IPS DF 6.9 (cell line): Measurements from ENCODE around the gene HTR7.
"Not testable (repeated sequence)": the region's sequence is repeated elsewhere in the genome, so short reads cannot be mapped to it uniquely, and the experiment has no call there.

Experiments
- DNase-seq: peaks from one replicate; pipeline ENCODE4 v3.0.0-alpha.2; 2013; ENCODE audit warnings: low read depth, low spot score
- H3K27ac ChIP-seq: one replicate; pipeline ENCODE4 v1.5.1; 2013; ENCODE audit warnings: low read length, control low read depth
- H3K27me3 ChIP-seq: 2 replicates; pipeline ENCODE4 v1.6.1; 2013; ENCODE audit warnings: mild to moderate bottlenecking, low read length; ENCODE audit not compliant: control insufficient read depth, insufficient read depth
- H3K36me3 ChIP-seq: 2 replicates; pipeline ENCODE4 v1.6.1; 2013; ENCODE audit warnings: low read length; ENCODE audit not compliant: control insufficient read depth, insufficient read depth
- H3K4me1 ChIP-seq: 2 replicates; pipeline ENCODE4 v1.6.1; 2013; ENCODE audit warnings: low read length; ENCODE audit not compliant: control insufficient read depth, insufficient read depth
- H3K4me3 ChIP-seq: 2 replicates; pipeline ENCODE4 v1.5.1; 2013; ENCODE audit warnings: mild to moderate bottlenecking, low read length
- H3K9me3 ChIP-seq: 2 replicates; pipeline ENCODE4 v1.6.1; 2013; ENCODE audit warnings: low read length, inconsistent platforms; ENCODE audit not compliant: control insufficient read depth, insufficient read depth
- WGBS: extraction: QIAGEN DNeasy Blood & Tissue Kit; methylation state at CpG from one replicate; pipeline ENCODE4 v1.1.7; 2013; ENCODE audit warnings: mixed read lengths, missing lambda C conversion rate; ENCODE audit not compliant: insufficient read length, insufficient coverage; 5-methylcytosine and 5-hydroxymethylcytosine counted together

HTR7 gene

GRCh38 chr10:90857635-90858460 is at the start of gene HTR7:
Gene HTR7, minus strand, starts transcription at chr10:90858039. Its CDS starts 368 bp downstream, at chr10:90857671.
- WGBS = no CpG with 5 or more reads among the region's 104 CpGs
- DNase-seq = no peak
- no peaks in the 10 kb centered on the region for H3K36me3 ChIP-seq
- no peaks in the 10 kb centered on the region for H3K4me1 ChIP-seq
- H3K9me3 ChIP-seq = no peaks in the 10 kb centered on the region
- peak within 1 kb of the TSS; percentile 67 for H3K4me3 ChIP-seq
- no peak within 1 kb of the TSS for H3K27ac ChIP-seq
- peaks cover 10% of the 10 kb centered on the region for H3K27me3 ChIP-seq

- no CpG with 5 or more reads among the region's 1 CpG for WGBS
- H3K36me3 ChIP-seq = peaks cover 2% of the 10 kb centered on the region; the same call in 1 of the 2 replicates
These were observed 48.8 kb upstream of the HTR7 start for GRCh38 chr10:90906596-90906995.

GRCh38 chr10:90905925-90906324 is 48.1 kb upstream of the HTR7 start:
- H3K4me3 ChIP-seq = no peak overlapping the region
- WGBS = no CpG with 5 or more reads among the region's 1 CpG
- peaks cover 2% of the 10 kb centered on the region; the same call in 1 of the 2 replicates for H3K36me3 ChIP-seq
- no peak overlapping the region for H3K27ac ChIP-seq
- DNase-seq = no peak
- H3K4me1 ChIP-seq = no peaks in the 10 kb centered on the region
- H3K9me3 ChIP-seq = no peaks in the 10 kb centered on the region
- no peaks in the 10 kb centered on the region for H3K27me3 ChIP-seq

More at GRCh38 chr10:90906596-90906995, 48.8 kb upstream of the HTR7 start:
- Histone ChIP-seq H3K4me1 (no peaks in the 10 kb centered on the region), H3K9me3 (no peaks in the 10 kb centered on the region), H3K27ac (no peak overlapping the region), H3K4me3 (no peak overlapping the region), H3K27me3 (no peaks in the 10 kb centered on the region)
- DNase-seq = no peak

- not testable (repeated sequence) for H3K36me3 ChIP-seq
- WGBS = no CpG with 5 or more reads among the region's 2 CpGs
These were observed 39.1 kb upstream of the HTR7 start for GRCh38 chr10:90896916-90897315.

GRCh38 chr10:90893190-90893589 is 35.4 kb upstream of the HTR7 start:
- Histone ChIP-seq H3K4me1 (no peaks in the 10 kb centered on the region), H3K9me3 (no peaks in the 10 kb centered on the region), H3K4me3 (no peak overlapping the region), H3K27ac (no peak overlapping the region), H3K36me3 (no peaks in the 10 kb centered on the region; the same call in 1 of the 2 replicates), H3K27me3 (no peaks in the 10 kb centered on the region)
- DNase-seq = no peak
- WGBS = no CpG with 5 or more reads among the region's 3 CpGs

More at GRCh38 chr10:90896916-90897315, 39.1 kb upstream of the HTR7 start:
- not testable (repeated sequence) for H3K4me3 ChIP-seq, H3K4me1 ChIP-seq, H3K27ac ChIP-seq, H3K9me3 ChIP-seq, DNase-seq, H3K27me3 ChIP-seq

GRCh38 chr10:90890347-90890746 is 32.5 kb upstream of the HTR7 start:
- Histone ChIP-seq H3K9me3 (no peaks in the 10 kb centered on the region), H3K4me3 (no peak overlapping the region), H3K4me1 (no peaks in the 10 kb centered on the region), H3K27me3 (no peaks in the 10 kb centered on the region), H3K27ac (no peak overlapping the region), H3K36me3 (no peaks in the 10 kb centered on the region; the same call in 1 of the 2 replicates)
- no peak for DNase-seq
- no CpG with 5 or more reads among the region's 2 CpGs for WGBS

GRCh38 chr10:90889636-90890035 is 31.8 kb upstream of the HTR7 start:
- no peaks in the 10 kb centered on the region for H3K27me3 ChIP-seq
- H3K27ac ChIP-seq = no peak overlapping the region
- no CpG with 5 or more reads among the region's 1 CpG for WGBS
- H3K36me3 ChIP-seq = no peaks in the 10 kb centered on the region; the same call in 1 of the 2 replicates
- H3K4me3 ChIP-seq = no peak overlapping the region
- no peak for DNase-seq
- no peaks in the 10 kb centered on the region for H3K4me1 ChIP-seq
- H3K9me3 ChIP-seq = no peaks in the 10 kb centered on the region

- no peaks in the 10 kb centered on the region for H3K9me3 ChIP-seq
- no peaks in the 10 kb centered on the region for H3K27me3 ChIP-seq
- H3K4me1 ChIP-seq = no peaks in the 10 kb centered on the region
- no peak overlapping the region for H3K27ac ChIP-seq
- no CpG with 5 or more reads among the region's 6 CpGs for WGBS
- H3K4me3 ChIP-seq = no peak overlapping the region
- no peak for DNase-seq
- no peaks in the 10 kb centered on the region; the same call in 1 of the 2 replicates for H3K36me3 ChIP-seq
These were observed 30.5 kb upstream of the HTR7 start for GRCh38 chr10:90888387-90888786.

- no peak overlapping the region for H3K27ac ChIP-seq
These were observed 29.7 kb upstream of the HTR7 start for GRCh38 chr10:90887555-90887954.

GRCh38 chr10:90885176-90885575 is 27.3 kb upstream of the HTR7 start:
- no peaks in the 10 kb centered on the region; the same call in 1 of the 2 replicates for H3K36me3 ChIP-seq
- H3K4me3 ChIP-seq = no peak overlapping the region
- H3K27me3 ChIP-seq = no peaks in the 10 kb centered on the region
- WGBS = no CpG with 5 or more reads among the region's 1 CpG
- no peak for DNase-seq
- no peaks in the 10 kb centered on the region for H3K9me3 ChIP-seq
- no peaks in the 10 kb centered on the region for H3K4me1 ChIP-seq
- H3K27ac ChIP-seq = no peak overlapping the region

More at GRCh38 chr10:90887555-90887954, 29.7 kb upstream of the HTR7 start:
- Histone ChIP-seq H3K4me3 (no peak overlapping the region), H3K9me3 (no peaks in the 10 kb centered on the region), H3K27me3 (no peaks in the 10 kb centered on the region), H3K4me1 (no peaks in the 10 kb centered on the region), H3K36me3 (no peaks in the 10 kb centered on the region; the same call in 1 of the 2 replicates)
- no peak for DNase-seq
- WGBS = no CpG with 5 or more reads among the region's 6 CpGs
